ENCODE results near the gene RAPGEF2. TPM values are rescaled to one million over a fixed set of nuclear protein-coding genes. Genes with fewer than 3 reads are reported as not detected.

RAPGEF2 gene
- total RNA-seq, 1 donor: 50.3 TPM

GRCh38 chr4:159169404-159170302, 66.8 kb downstream of the RAPGEF2 start:
- no peak overlapping the region for H3K4me3 ChIP-seq (ENCODE audit: insufficient read depth, low read length)
- H3K27ac ChIP-seq (ENCODE audit: low read depth, low read length): no peak overlapping the region
- no peaks in the 10 kb centered on the region for H3K36me3 ChIP-seq (ENCODE audit: insufficient read depth, low read length)
- no peak overlapping the region for H3K4me2 ChIP-seq (ENCODE audit: insufficient read depth, low read length)
- H3K79me2 ChIP-seq (ENCODE audit: insufficient read depth, low read length): peaks cover 86% of the 10 kb centered on the region
- no peak overlapping the region for H2AFZ ChIP-seq (ENCODE audit: low read length)
- H3K4me1 ChIP-seq (ENCODE audit: insufficient read depth, low read length): peaks cover 1% of the 10 kb centered on the region
- no peak for TF ChIP-seq CTCF (IDR thresholded peaks at IDR 0.05; ENCODE audit: extremely low read depth, low read depth, low read length)
- no peaks in the 10 kb centered on the region for H3K27me3 ChIP-seq (ENCODE audit: insufficient read depth, low read length)
- DNase-seq (ENCODE audit: insufficient read length, low spot score, missing footprints): no peak
- peaks cover 38% of the 10 kb centered on the region for H4K20me1 ChIP-seq (ENCODE audit: insufficient read depth, low read length)
- H3K9me3 ChIP-seq (ENCODE audit: low read depth, low read length): no peaks in the 10 kb centered on the region

- Histone ChIP-seq H3K4me3 (ENCODE audit: insufficient read depth, low read length) (no peak overlapping the region), H3K27me3 (ENCODE audit: insufficient read depth, low read length) (no peaks in the 10 kb centered on the region), H2AFZ (ENCODE audit: low read length) (no peak overlapping the region), H3K27ac (ENCODE audit: low read depth, low read length) (no peak overlapping the region), H3K9me3 (ENCODE audit: low read depth, low read length) (no peaks in the 10 kb centered on the region), H4K20me1 (ENCODE audit: insufficient read depth, low read length) (peaks cover 46% of the 10 kb centered on the region), H3K4me2 (ENCODE audit: insufficient read depth, low read length) (no peak overlapping the region), H3K79me2 (ENCODE audit: insufficient read depth, low read length) (peaks cover 89% of the 10 kb centered on the region), H3K36me3 (ENCODE audit: insufficient read depth, low read length) (no peaks in the 10 kb centered on the region), H3K4me1 (ENCODE audit: insufficient read depth, low read length) (peaks cover 13% of the 10 kb centered on the region)
- TF ChIP-seq CTCF (IDR thresholded peaks at IDR 0.05; ENCODE audit: extremely low read depth, low read depth, low read length): no peak
- DNase-seq (ENCODE audit: insufficient read length, low spot score, missing footprints): no peak
These were observed 68.4 kb downstream of the RAPGEF2 start for GRCh38 chr4:159171287-159171686.

GRCh38 chr4:159173886-159174285, 71.0 kb downstream of the RAPGEF2 start:
- Histone ChIP-seq H3K9me3 (ENCODE audit: low read depth, low read length) (no peaks in the 10 kb centered on the region), H3K79me2 (ENCODE audit: insufficient read depth, low read length) (peaks cover 88% of the 10 kb centered on the region), H3K4me2 (ENCODE audit: insufficient read depth, low read length) (peak overlapping the region; percentile 16), H3K27me3 (ENCODE audit: insufficient read depth, low read length) (no peaks in the 10 kb centered on the region), H3K4me3 (ENCODE audit: insufficient read depth, low read length) (no peak overlapping the region), H2AFZ (ENCODE audit: low read length) (no peak overlapping the region), H3K4me1 (ENCODE audit: insufficient read depth, low read length) (peaks cover 17% of the 10 kb centered on the region), H4K20me1 (ENCODE audit: insufficient read depth, low read length) (peaks cover 44% of the 10 kb centered on the region), H3K36me3 (ENCODE audit: insufficient read depth, low read length) (no peaks in the 10 kb centered on the region), H3K27ac (ENCODE audit: low read depth, low read length) (no peak overlapping the region)
- no peak for DNase-seq (ENCODE audit: insufficient read length, low spot score, missing footprints)
- no peak for TF ChIP-seq CTCF (IDR thresholded peaks at IDR 0.05; ENCODE audit: extremely low read depth, low read depth, low read length)

- H3K9me3 ChIP-seq (ENCODE audit: low read depth, low read length): no peaks in the 10 kb centered on the region
- peak overlapping the region; percentile 73 for H3K27ac ChIP-seq (ENCODE audit: low read depth, low read length)
- H3K27me3 ChIP-seq (ENCODE audit: insufficient read depth, low read length): no peaks in the 10 kb centered on the region
- no peak overlapping the region for H3K4me3 ChIP-seq (ENCODE audit: insufficient read depth, low read length)
- H3K4me2 ChIP-seq (ENCODE audit: insufficient read depth, low read length): peak overlapping the region; percentile 95
- peaks cover 89% of the 10 kb centered on the region for H3K79me2 ChIP-seq (ENCODE audit: insufficient read depth, low read length)
- TF ChIP-seq CTCF (IDR thresholded peaks at IDR 0.05; ENCODE audit: extremely low read depth, low read depth, low read length): no peak
- DNase-seq (ENCODE audit: insufficient read length, low spot score, missing footprints): no peak
- no peak overlapping the region for H2AFZ ChIP-seq (ENCODE audit: low read length)
- H3K36me3 ChIP-seq (ENCODE audit: insufficient read depth, low read length): no peaks in the 10 kb centered on the region
- peaks cover 41% of the 10 kb centered on the region for H4K20me1 ChIP-seq (ENCODE audit: insufficient read depth, low read length)
- peaks cover 23% of the 10 kb centered on the region for H3K4me1 ChIP-seq (ENCODE audit: insufficient read depth, low read length)
These were observed 71.8 kb downstream of the RAPGEF2 start for GRCh38 chr4:159174645-159175084.

Measured in osteoblast (primary cell).